ENCODE data around the gene LRRIQ4.

The LRRIQ4 gene

GRCh38 chr3:169880576-169881250 is 68.0 kb downstream of the LRRIQ4 start:
- Histone ChIP-seq H3K9ac (ENCODE audit: low read depth, low read length) (no peak overlapping the region), H4K20me1 (ENCODE audit: insufficient read depth, low read length) (no peaks in the 10 kb centered on the region), H3K4me1 (ENCODE audit: insufficient read depth, low read length) (no peaks in the 10 kb centered on the region), H3K79me2 (ENCODE audit: insufficient read depth, low read length) (no peaks in the 10 kb centered on the region), H3K36me3 (ENCODE audit: insufficient read depth, low read length) (no peaks in the 10 kb centered on the region), H3K4me2 (ENCODE audit: insufficient read depth, low read length) (no peak overlapping the region), H3K27ac (ENCODE audit: low read length) (no peak overlapping the region), H3K9me3 (ENCODE audit: insufficient read depth, low read length, severe bottlenecking) (no peaks in the 10 kb centered on the region), H3K27me3 (ENCODE audit: insufficient read depth, low read length, poor library complexity) (no peaks in the 10 kb centered on the region), H2AFZ (ENCODE audit: low read depth, low read length) (no peak overlapping the region), H3K4me3 (ENCODE audit: low read depth in 1 of 2, low read length in 2 of 2) (no peak overlapping the region)
- no peak for TF ChIP-seq CTCF (IDR thresholded peaks at IDR 0.05; ENCODE audit: borderline replicate concordance, extremely low read depth, low read length, poor library complexity, severe bottlenecking)
- no peak for TF ChIP-seq EZH2 (IDR thresholded peaks at IDR 0.05; ENCODE audit: borderline replicate concordance, low read depth, low read length, severe bottlenecking)
- ATAC-seq (ENCODE audit: insufficient read depth, low read depth): no peak
- no peak for DNase-seq

- H3K9ac ChIP-seq (ENCODE audit: low read depth, low read length): no peak overlapping the region
- no peaks in the 10 kb centered on the region for H4K20me1 ChIP-seq (ENCODE audit: insufficient read depth, low read length)
- ATAC-seq (ENCODE audit: insufficient read depth, low read depth) (no peak), DNase-seq (no peak)
- H3K27me3 ChIP-seq (ENCODE audit: insufficient read depth, low read length, poor library complexity): peaks cover 2% of the 10 kb centered on the region
- H3K4me1 ChIP-seq (ENCODE audit: insufficient read depth, low read length): no peaks in the 10 kb centered on the region
- no peak overlapping the region for H3K27ac ChIP-seq (ENCODE audit: low read length)
- H3K79me2 ChIP-seq (ENCODE audit: insufficient read depth, low read length): no peaks in the 10 kb centered on the region
- H3K4me2 ChIP-seq (ENCODE audit: insufficient read depth, low read length): no peak overlapping the region
- H3K4me3 ChIP-seq (ENCODE audit: low read depth in 1 of 2, low read length in 2 of 2): no peak overlapping the region
- TF ChIP-seq CTCF (IDR thresholded peaks at IDR 0.05; ENCODE audit: borderline replicate concordance, extremely low read depth, low read length, poor library complexity, severe bottlenecking) (no peak), EZH2 (IDR thresholded peaks at IDR 0.05; ENCODE audit: borderline replicate concordance, low read depth, low read length, severe bottlenecking) (no peak)
- H3K9me3 ChIP-seq (ENCODE audit: insufficient read depth, low read length, severe bottlenecking): no peaks in the 10 kb centered on the region
- no peak overlapping the region for H2AFZ ChIP-seq (ENCODE audit: low read depth, low read length)
- no peaks in the 10 kb centered on the region for H3K36me3 ChIP-seq (ENCODE audit: insufficient read depth, low read length)
Observed at GRCh38 chr3:169886671-169887070, 74.0 kb downstream of the LRRIQ4 start.

Measured in DND-41 (cell line).